GM10248 (cell line): ENCODE results near the gene FERMT1.

ENCODE experiments used
- CTCF ChIA-PET: fragments of 300-600 bp; sonication (Branson Sonifier 250); formaldehyde crosslinking; extraction: SDS; loops from one replicate; lab custom pipeline; 2021; ENCODE audit warnings: antibody characterized with exemption; lab: Yijun Ruan, JAX
- POLR2A ChIA-PET: fragments of 350-650 bp; sonication (Branson Sonifier 250); formaldehyde crosslinking; extraction: SDS; loops from one replicate; lab custom pipeline; 2020; ENCODE audit warnings: antibody characterized with exemption; lab: Yijun Ruan, JAX
- DNase-seq: peaks from one replicate; pipeline ENCODE4 v3.0.0; 2012; ENCODE audit errors: extremely low spot score
- TF ChIP-seq, protein P1 (sequence below): IDR thresholded peaks from 2 replicates; pipeline ENCODE4 v1.5.1; 2012; ENCODE audit warnings: mild to moderate bottlenecking, low read depth; ENCODE audit errors: extremely low read depth, missing control alignments, control extremely low read depth

Gene FERMT1

DNA sequence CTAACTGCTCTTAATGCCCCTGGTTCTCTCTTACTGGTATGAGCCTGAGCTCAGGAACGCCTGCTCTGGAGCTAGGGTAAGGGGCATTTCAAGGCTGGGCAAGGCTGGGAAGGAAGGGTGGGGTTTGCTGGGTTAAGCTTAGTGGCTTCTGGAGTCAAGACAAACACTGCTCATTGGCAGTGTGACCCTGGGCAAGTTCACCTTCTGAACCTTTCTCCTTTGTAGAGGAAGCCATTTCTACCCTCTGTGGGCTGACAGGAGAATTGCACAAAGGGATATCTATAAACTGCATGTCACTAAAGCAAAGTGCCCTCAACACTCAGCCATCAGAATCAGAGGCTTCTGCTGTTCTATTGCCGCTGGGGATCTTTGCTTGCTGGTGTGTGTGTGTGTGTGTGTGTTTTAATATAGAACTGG is 48.7 kb downstream of the FERMT1 start:
- DNase-seq = no peak
- CTCF ChIA-PET = interaction anchor here (0.8 to 8.1 kb wide), 4 partner anchors 9 to 546 kb away, joined by 3 to 99 read pairs (median 5); no protein-coding TSS in a partner anchor
- POLR2A ChIA-PET = no interaction called here
- TF ChIP-seq, protein P1, sequence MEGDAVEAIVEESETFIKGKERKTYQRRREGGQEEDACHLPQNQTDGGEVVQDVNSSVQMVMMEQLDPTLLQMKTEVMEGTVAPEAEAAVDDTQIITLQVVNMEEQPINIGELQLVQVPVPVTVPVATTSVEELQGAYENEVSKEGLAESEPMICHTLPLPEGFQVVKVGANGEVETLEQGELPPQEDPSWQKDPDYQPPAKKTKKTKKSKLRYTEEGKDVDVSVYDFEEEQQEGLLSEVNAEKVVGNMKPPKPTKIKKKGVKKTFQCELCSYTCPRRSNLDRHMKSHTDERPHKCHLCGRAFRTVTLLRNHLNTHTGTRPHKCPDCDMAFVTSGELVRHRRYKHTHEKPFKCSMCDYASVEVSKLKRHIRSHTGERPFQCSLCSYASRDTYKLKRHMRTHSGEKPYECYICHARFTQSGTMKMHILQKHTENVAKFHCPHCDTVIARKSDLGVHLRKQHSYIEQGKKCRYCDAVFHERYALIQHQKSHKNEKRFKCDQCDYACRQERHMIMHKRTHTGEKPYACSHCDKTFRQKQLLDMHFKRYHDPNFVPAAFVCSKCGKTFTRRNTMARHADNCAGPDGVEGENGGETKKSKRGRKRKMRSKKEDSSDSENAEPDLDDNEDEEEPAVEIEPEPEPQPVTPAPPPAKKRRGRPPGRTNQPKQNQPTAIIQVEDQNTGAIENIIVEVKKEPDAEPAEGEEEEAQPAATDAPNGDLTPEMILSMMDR = peak; percentile 15

DNA sequence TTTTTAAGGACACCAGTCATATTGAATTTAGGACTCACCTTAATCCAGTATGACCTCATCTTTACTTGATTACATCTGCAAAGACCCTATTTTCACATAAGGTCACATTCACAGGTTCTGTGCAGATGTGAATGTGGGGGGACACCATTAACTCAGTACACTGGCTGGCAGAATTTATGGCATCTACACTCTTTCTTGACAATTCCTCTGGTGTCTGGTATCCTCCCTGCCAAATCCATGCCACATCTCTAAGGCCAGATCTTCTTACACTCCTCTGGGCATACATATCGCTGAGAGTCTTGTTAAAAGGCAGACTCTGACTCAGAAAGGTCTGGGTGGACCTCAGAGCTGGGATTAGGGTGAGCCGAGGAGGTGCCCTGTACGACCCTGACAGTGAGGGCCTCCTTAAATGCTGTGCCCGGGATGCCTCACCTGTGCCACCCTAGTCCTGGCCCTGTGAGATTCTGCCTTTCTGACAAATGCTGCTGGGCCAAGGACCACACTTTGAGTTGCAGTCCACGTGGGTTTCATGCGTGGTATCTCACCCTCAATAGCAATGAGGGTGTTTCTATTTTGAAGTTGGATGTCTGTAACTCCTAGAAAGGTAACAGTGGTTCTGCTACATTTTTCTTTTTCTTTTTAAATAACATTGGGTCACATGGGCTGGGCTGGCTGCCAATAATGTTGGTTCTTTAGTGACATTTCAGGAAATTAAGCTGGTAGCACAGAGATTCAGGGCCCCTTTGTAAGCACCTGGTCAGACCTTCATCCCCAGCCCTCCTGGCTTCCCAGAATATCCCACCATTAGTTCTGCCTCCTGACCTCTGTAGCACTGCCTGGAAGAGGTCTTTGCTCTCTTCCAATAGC is 51.8 kb downstream of the FERMT1 start:
- ChIA-PET CTCF (interaction anchor here (1.1 kb wide), 1 partner anchor 542 kb away, joined by 4 read pairs; no protein-coding TSS in a partner anchor), POLR2A (no interaction called here)
- DNase-seq = no peak
- TF ChIP-seq, protein P1 = no peak

DNA sequence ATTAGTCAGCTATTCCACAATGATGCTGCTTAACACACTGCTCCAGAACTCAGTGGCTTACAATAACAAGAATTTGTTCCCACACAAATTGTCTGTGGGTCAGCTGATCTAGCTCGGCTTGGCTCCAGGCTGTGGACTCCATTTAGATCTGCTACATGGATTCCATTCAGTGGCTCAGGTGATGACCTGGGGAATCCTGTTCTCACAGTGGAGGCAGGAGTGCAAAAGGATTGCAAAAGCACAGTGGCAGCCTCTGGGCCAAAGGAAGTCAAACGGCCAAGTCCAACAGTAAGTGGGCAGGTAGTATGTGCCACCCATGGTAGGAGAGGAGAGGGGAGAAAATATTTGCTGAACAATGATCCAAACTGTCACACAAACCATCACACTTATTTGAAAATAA is 53.2 kb downstream of the FERMT1 start:
- ChIA-PET CTCF (interaction anchor here (3.2 kb wide), 1 partner anchor 540 kb away, joined by 11 read pairs; no protein-coding TSS in a partner anchor), POLR2A (no interaction called here)
- DNase-seq = no peak
- TF ChIP-seq, protein P1 = no peak

DNA sequence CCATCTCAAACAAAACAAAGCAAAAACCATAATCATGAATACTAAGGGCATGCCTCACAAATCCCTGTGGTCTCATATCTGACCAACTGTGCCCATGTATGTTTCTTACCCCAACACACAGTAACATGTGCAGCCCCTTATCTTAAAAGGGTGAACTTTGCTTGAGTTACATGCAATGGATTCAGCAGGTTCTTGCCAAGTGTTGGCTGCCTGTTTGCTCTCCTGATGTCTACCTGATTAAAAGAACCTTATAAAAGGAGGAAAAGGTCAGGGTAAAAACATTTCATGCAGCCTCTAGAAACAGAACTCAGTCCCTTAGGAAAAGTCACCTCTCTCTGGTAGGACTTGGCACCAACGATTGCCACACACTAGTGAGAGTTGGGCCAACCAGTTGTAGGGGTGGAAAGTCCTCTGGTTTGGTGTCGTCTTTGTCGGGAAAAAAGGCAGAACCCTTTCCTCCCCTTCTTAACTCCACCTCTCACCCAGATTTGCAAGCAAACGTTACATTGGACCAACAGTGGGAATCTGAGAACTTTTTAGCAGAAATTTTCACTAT is 55.0 kb downstream of the FERMT1 start:
- CTCF ChIA-PET = interaction anchor here (3.2 kb wide), 1 partner anchor 538 kb away, joined by 11 read pairs; no protein-coding TSS in a partner anchor
- no peak for DNase-seq
- POLR2A ChIA-PET = no interaction called here

DNA sequence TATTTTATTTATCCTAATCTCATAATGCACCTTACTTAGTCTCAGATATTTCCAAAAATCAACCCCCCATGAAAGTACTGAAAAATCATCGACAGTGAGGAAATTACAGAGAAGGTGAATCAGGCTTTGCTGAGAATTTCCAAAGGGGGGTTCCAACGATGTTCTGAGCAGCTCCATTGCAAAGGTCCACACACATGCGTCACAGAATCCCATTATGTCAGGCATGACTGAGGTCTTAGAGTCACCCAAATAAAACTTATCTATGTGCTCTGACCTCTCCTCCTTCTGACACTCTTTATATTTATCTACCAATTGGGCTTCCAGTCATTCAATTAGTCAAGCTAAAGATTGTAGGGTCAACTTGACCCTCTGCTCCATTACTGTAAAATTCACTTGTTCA is 56.2 kb downstream of the FERMT1 start:
- CTCF ChIA-PET = interaction anchor here (0.9 kb wide), 1 partner anchor 538 kb away, joined by 4 read pairs; no protein-coding TSS in a partner anchor
- POLR2A ChIA-PET = no interaction called here
- TF ChIP-seq, protein P1 = no peak
- DNase-seq = no peak

More for the DNA sequence above, 55.0 kb downstream of the FERMT1 start:
- TF ChIP-seq, protein P1 = no peak

DNA sequence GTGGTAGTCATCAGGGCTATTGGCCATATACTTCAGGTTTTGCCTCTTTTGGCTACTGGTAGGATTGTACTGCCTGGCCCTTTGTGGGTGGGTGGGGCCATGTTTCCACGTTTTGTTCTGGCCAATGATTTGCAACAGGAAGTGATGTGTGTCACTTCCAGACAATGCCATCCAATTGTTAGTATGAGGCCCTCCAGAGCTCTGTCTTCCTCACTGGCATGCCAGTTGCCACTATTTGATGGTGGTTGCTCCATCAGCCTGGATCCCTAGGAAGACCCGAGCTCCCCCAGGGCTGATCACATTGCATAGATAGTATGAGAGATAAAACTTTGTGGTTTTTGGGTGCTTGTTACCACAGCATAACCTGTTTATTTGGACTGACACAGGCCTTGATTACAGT is 61.3 kb downstream of the FERMT1 start:
- ChIA-PET POLR2A (no interaction called here), CTCF (interaction anchor here (0.7 to 2.8 kb wide), 3 partner anchors 11 to 28 kb away, joined by 4 to 6 read pairs (median 4); no protein-coding TSS in a partner anchor)
- no peak for DNase-seq
- TF ChIP-seq, protein P1 = no peak
